Naive thymus-derived CD4-positive, alpha-beta T cell (primary cell): ENCODE results near the gene ANKRD2. TPM values are rescaled to one million over a fixed set of nuclear protein-coding genes. Genes with fewer than 3 reads are reported as not detected.
A peak's percentile ranks its signal among the peaks of the same experiment; 100 is the strongest.

Experiments used
- ATAC-seq: fragments of 150-1000 bp; cut with Tn5 transposase; 2 replicates; pipeline ENCODE4 v1.10.0; 2021; ENCODE audit warnings: mild to moderate bottlenecking, moderate library complexity
- CTCF ChIA-PET: fragments of 350-600 bp; sonication (Branson Sonifier 250); formaldehyde crosslinking; loops from one replicate; lab custom pipeline; 2021; ENCODE audit warnings: antibody characterized with exemption; lab: Charles Lee
- POLR2A ChIA-PET: fragments of 350-600 bp; sonication (Branson Sonifier 250); formaldehyde crosslinking; loops from one replicate; lab custom pipeline; 2021; ENCODE audit warnings: antibody characterized with exemption, inconsistent platforms; lab: Charles Lee
- DNase-seq, 9 donors: peaks; one replicate each; pipeline versions ENCODE4 v3.0.0 to v3.0.0-alpha.2; 2020 to 2022; ENCODE audit warnings: mixed read lengths in 1 of 9
- H3K27ac ChIP-seq: one replicate; pipeline ENCODE4 v1.7.0; 2013; ENCODE audit warnings: mild to moderate bottlenecking, low read depth, low read length, moderate library complexity
- H3K27me3 ChIP-seq, 2 donors: one replicate each; pipeline ENCODE4 v1.7.0; 2013; ENCODE audit warnings: low read length in 2 of 2, mild to moderate bottlenecking in 2 of 2, moderate library complexity in 2 of 2; ENCODE audit not compliant: control insufficient read depth in 2 of 2, insufficient read depth in 2 of 2
- H3K36me3 ChIP-seq, 3 experiments: 1 replicate in 2 of 3; 2 replicates in 1 of 3; pipeline ENCODE4 v1.7.0; 2013; ENCODE audit warnings: low read length in 3 of 3, mild to moderate bottlenecking in 3 of 3, moderate library complexity in 1 of 3; ENCODE audit not compliant: insufficient read depth in 3 of 3, control insufficient read depth in 2 of 3
- H3K4me1 ChIP-seq, 2 donors: one replicate each; pipeline ENCODE4 v1.7.0; 2013; ENCODE audit warnings: low read length in 2 of 2, mild to moderate bottlenecking in 2 of 2, moderate library complexity in 1 of 2; ENCODE audit not compliant: control insufficient read depth in 2 of 2, insufficient read depth in 2 of 2
- H3K4me3 ChIP-seq: 2 replicates; pipeline ENCODE4 v1.7.0; 2013; ENCODE audit warnings: mild to moderate bottlenecking, low read length
- H3K9me3 ChIP-seq, 3 experiments: 1 replicate in 2 of 3; 2 replicates in 1 of 3; pipeline ENCODE4 v1.7.0; 2013; ENCODE audit warnings: low read length in 3 of 3; ENCODE audit not compliant: control insufficient read depth in 2 of 3
- H3K27ac Mint-ChIP-seq, 9 donors: one replicate each; pipeline ENCODE4 v1.8.0; 2020 to 2022; ENCODE audit warnings: mixed read lengths in 9 of 9, mild to moderate bottlenecking in 8 of 9, moderate library complexity in 5 of 9, inconsistent platforms in 2 of 9
- H3K27me3 Mint-ChIP-seq, 5 donors: one replicate each; pipeline ENCODE4 v1.8.0; 2021 to 2022; ENCODE audit warnings: mixed read lengths in 5 of 5, mild to moderate bottlenecking in 1 of 5
- H3K36me3 Mint-ChIP-seq, 5 donors: one replicate each; pipeline ENCODE4 v1.8.0; 2020 to 2022; ENCODE audit warnings: mixed read lengths in 5 of 5, mild to moderate bottlenecking in 3 of 5, inconsistent platforms in 1 of 5
- H3K4me1 Mint-ChIP-seq, 7 donors: one replicate each; pipeline ENCODE4 v1.8.0; 2020 to 2022; ENCODE audit warnings: mixed read lengths in 7 of 7, mild to moderate bottlenecking in 3 of 7, inconsistent platforms in 1 of 7
- H3K4me3 Mint-ChIP-seq, 10 donors: one replicate each; pipeline ENCODE4 v1.8.0; 2020 to 2022; ENCODE audit warnings: mild to moderate bottlenecking in 10 of 10, mixed read lengths in 10 of 10, moderate library complexity in 6 of 10, inconsistent platforms in 2 of 10
- H3K9me3 Mint-ChIP-seq, 11 donors: one replicate each; pipeline ENCODE4 v1.8.0; 2020 to 2022; ENCODE audit warnings: mixed read lengths in 11 of 11, mild to moderate bottlenecking in 4 of 11, inconsistent platforms in 1 of 11, moderate library complexity in 1 of 11
- intact Hi-C, 2 donors: fragments of 100-400 bp; cut with micrococcal nuclease; formaldehyde crosslinking; loops; one replicate each; pipeline ENCODE4 v1.15.1; 2023
- polyA plus RNA-seq, 2 donors: library from polyadenylated mRNA; unstranded; fragments of 300-500 nt; fragmentation: Illumina TruSeq; gene quantifications; one replicate each; pipeline ENCODE4 v1.2.3, GENCODE V29; 2021
- total RNA-seq, 6 experiments: library from RNA in 5 of 6; stranded (reverse) in 5 of 6; gene quantifications; 1 replicate in 5 of 6; 2 replicates in 1 of 6; pipeline ENCODE4 v1.2.3 and lab custom pipeline; 2021 to 2026

ANKRD2 gene
- total and polyA plus RNA-seq, 7 experiments from 2014 or later, result 0.22 TPM; not detected in 6

DNA sequence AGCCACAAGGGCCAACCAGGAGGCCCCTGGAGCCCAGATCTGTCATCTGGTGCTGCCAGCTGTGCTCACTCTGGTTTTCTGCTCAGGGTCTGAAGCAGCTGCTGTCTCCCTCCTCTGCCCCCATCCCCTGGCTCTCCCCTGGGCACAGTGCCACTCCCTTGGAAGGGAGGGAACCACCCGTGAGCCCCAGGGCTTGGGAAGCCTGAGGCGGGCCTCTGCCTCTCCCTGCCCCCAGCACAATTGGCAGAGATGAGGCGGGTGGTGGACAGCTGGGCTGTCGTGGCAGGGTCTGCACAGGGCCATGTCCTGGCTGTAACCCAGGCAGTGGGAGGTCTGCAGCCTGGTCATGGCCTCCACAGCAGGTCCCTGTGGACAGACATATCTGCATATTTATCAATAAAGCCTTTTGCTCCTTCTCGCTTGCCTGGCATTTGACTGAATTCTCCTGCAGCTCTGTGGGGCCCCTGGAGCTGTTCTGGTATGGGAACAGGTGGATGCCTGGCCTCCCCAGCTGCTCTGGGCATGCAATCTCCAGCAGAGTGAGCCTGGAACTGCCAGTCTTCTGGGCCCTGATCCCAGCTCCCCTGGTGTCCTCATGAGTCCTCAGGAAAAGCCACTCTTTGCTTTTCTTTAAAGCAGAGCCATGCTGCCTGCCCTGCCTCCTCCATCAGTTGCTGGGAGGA, 1.6 kb upstream of the ANKRD2 start:
- peaks cover 0 to 4% (median 0%) of the 10 kb centered on the region in 3 experiments for H3K36me3 ChIP-seq
- Mint-ChIP-seq H3K27me3 (no peaks in the 10 kb centered on the region), H3K27ac (no peak overlapping the region), H3K9me3 (no peaks in the 10 kb centered on the region), H3K4me1 (peaks cover 0 to 3% (median 0%) of the 10 kb centered on the region in 7 donors), H3K4me3 (no peak overlapping the region), H3K36me3 (peaks cover 0 to 5% (median 0%) of the 10 kb centered on the region in 5 donors)
- POLR2A ChIA-PET, result no interaction called here
- intact Hi-C loops, result loop anchor here in 1 of 2 donors (5.0 kb wide), 1 partner anchor 41 kb away; no protein-coding TSS in a partner anchor
- CTCF ChIA-PET, result interaction anchor here (1.0 kb wide), 2 partner anchors 19 to 21 kb away, joined by 3 read pairs; no protein-coding TSS in a partner anchor
- H3K27me3 ChIP-seq, result no peaks in the 10 kb centered on the region
- no peaks in the 10 kb centered on the region for H3K4me1 ChIP-seq
- DNase-seq (no peak), ATAC-seq (peak; percentile 8)
- no peak overlapping the region for H3K4me3 ChIP-seq
- no peaks in the 10 kb centered on the region for H3K9me3 ChIP-seq
- no peak overlapping the region for H3K27ac ChIP-seq

DNA sequence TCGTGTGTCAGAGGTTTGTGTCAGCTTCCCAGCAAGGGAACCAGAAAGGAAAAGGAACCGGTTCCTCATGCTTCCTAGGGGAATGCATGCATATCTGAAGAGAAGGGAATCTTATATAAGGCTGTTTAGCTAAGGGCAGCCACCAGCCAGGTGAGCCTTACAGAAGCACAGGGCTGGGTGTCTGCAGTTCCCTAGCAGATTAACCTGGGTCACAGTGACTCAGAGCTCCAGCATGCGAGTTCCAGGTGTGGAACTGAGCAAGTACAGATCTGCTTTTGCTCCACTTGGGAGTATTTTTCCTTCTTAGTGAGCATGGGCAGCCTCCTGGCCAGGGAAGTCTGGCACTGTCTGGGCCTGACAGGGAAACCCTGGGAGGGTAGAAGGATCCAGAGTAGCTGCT, 957 bp upstream of the ANKRD2 start:
- H3K27ac Mint-ChIP-seq, result no peak overlapping the region
- H3K4me1 Mint-ChIP-seq, result peaks cover 0 to 3% (median 0%) of the 10 kb centered on the region in 7 donors
- H3K9me3 Mint-ChIP-seq, result no peaks in the 10 kb centered on the region
- no peak overlapping the region for H3K4me3 Mint-ChIP-seq
- ChIA-PET POLR2A (no interaction called here), CTCF (interaction anchor here (0.6 to 1.8 kb wide), 5 partner anchors 12 to 58 kb away, joined by 3 to 5 read pairs (median 3); partner anchors contain the start of gene HOGA1)
- DNase-seq (no peak), ATAC-seq (no peak)
- Histone ChIP-seq H3K4me1 (no peaks in the 10 kb centered on the region), H3K9me3 (no peaks in the 10 kb centered on the region), H3K27me3 (no peaks in the 10 kb centered on the region), H3K4me3 (no peak overlapping the region), H3K36me3 (peaks cover 0 to 4% (median 0%) of the 10 kb centered on the region in 3 experiments), H3K27ac (no peak overlapping the region)
- peaks cover 0 to 5% (median 0%) of the 10 kb centered on the region in 5 donors for H3K36me3 Mint-ChIP-seq
- intact Hi-C loops, result loop anchor here (1.0 to 5.0 kb wide), 3 partner anchors 41 to 160 kb away; no protein-coding TSS in a partner anchor
- H3K27me3 Mint-ChIP-seq, result no peaks in the 10 kb centered on the region

DNA sequence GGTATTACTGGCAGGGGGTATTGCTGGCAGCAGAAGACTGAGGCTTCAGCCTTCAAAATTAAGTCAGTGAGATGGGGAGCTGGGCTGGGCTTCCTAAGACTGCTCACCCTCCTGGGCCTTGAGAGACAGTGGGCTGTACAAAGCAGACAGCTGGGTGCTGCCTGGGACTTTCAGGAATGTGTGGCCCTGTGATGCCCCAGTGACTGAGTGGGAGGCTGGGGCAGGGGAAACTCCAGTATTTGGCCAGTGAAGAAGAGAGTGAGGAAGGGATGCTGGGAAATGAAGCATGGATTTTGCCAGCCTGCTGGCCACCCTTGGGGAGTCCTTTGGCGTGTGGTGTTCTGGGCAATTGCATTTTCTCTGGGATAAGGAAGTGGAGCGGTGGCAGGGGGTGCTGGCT, 442 bp downstream of the ANKRD2 start:
- Mint-ChIP-seq H3K36me3 (peaks cover 0 to 5% (median 0%) of the 10 kb centered on the region in 5 donors), H3K27ac (no peak overlapping the region), H3K9me3 (no peaks in the 10 kb centered on the region), H3K4me1 (peaks cover 0 to 3% (median 0%) of the 10 kb centered on the region in 7 donors), H3K4me3 (no peak overlapping the region), H3K27me3 (peaks cover 0 to 1% (median 0%) of the 10 kb centered on the region in 5 donors)
- intact Hi-C loops, result loop anchor here in 1 of 2 donors (2.0 to 5.0 kb wide), 2 partner anchors 39 to 158 kb away; no protein-coding TSS in a partner anchor
- ATAC-seq, result no peak
- ChIA-PET CTCF (interaction anchor here (1.8 kb wide), 1 partner anchor 10 kb away, joined by 5 read pairs; the partner anchor contains the start of gene HOGA1), POLR2A (no interaction called here)
- H3K4me1 ChIP-seq, result no peaks in the 10 kb centered on the region
- H3K9me3 ChIP-seq, result no peaks in the 10 kb centered on the region
- H3K27ac ChIP-seq, result no peak overlapping the region
- peaks cover 0 to 4% (median 0%) of the 10 kb centered on the region in 3 experiments for H3K36me3 ChIP-seq
- H3K4me3 ChIP-seq, result no peak overlapping the region
- no peaks in the 10 kb centered on the region for H3K27me3 ChIP-seq
- no peak for DNase-seq

DNA sequence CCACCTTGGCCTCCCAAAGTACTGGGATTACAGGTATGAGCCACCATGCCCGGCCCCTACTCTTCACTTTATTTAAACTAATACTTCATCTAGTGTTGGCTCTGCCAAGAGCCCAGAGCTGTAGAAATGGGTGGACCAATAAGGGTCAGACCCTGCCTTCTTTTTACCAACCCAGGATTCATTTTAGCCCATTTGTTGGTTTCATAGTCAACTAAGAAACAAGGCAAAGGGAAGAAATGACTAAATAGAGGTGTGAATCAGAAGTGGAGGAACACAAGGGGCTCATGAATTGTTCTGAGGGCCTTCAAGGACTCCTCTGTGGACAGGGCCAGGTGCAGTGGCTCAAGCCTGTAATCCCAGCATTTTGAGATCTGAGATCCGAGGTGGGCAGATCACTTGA, 1.1 kb downstream of the ANKRD2 start:
- DNase-seq, result no peak
- intact Hi-C loops, result loop anchor here in 1 of 2 donors (2.0 to 5.0 kb wide), 2 partner anchors 39 to 157 kb away; no protein-coding TSS in a partner anchor
- Mint-ChIP-seq H3K4me1 (peaks cover 0 to 3% (median 0%) of the 10 kb centered on the region in 7 donors), H3K9me3 (no peaks in the 10 kb centered on the region), H3K36me3 (peaks cover 0 to 5% (median 0%) of the 10 kb centered on the region in 5 donors), H3K27ac (no peak overlapping the region), H3K4me3 (no peak overlapping the region), H3K27me3 (peaks cover 0 to 1% (median 0%) of the 10 kb centered on the region in 5 donors)
- no peak for ATAC-seq
- Histone ChIP-seq H3K27me3 (no peaks in the 10 kb centered on the region), H3K4me3 (no peak overlapping the region), H3K4me1 (no peaks in the 10 kb centered on the region), H3K36me3 (peaks cover 0 to 4% (median 0%) of the 10 kb centered on the region in 3 experiments), H3K27ac (no peak overlapping the region), H3K9me3 (no peaks in the 10 kb centered on the region)
- CTCF ChIA-PET, result interaction anchor here (1.7 kb wide), 1 partner anchor 87 kb away, joined by 3 read pairs; no protein-coding TSS in a partner anchor
- POLR2A ChIA-PET, result interaction anchor here (0.5 kb wide), 1 partner anchor 158 kb away, joined by 7 read pairs; no protein-coding TSS in a partner anchor

DNA sequence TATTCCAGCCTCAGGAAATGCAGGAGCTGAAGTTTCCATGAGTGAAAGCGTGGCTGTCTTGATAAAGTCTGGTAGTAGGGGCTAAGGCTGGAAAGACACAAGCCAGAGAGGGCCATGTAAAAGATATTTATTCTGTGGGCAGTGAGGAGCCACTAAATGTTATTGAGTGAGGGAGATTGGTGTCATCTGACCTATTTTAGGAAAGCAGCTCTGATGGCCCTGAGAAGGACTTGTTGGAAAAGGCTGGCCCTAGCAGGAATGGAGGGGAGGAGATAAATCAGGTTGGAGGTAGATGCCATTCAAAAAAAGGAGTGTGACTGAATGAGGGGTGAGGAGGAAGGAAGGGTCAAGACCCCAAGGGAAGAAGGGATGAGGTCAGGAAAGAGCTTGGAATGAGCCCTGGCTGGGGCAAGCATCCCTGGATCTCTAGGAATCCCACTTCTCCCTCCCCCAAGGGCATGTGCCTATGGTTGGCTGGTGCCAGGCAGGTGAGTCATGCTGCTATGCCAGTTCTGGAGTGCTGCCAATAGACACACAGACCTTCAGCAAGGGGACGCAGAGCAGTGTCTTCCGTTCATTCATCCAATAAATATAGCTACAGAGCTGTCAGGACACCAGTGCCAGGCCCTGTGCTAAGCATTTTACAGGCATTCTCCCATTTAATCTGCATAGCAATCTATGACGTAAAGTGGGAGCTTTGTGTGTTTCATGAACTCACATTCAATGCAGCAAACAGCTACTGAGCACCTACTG, 2.0 kb downstream of the ANKRD2 start:
- peaks cover 0 to 4% (median 0%) of the 10 kb centered on the region in 3 experiments for H3K36me3 ChIP-seq
- H3K4me1 Mint-ChIP-seq, result peaks cover 0 to 3% (median 0%) of the 10 kb centered on the region in 7 donors
- intact Hi-C loops, result loop anchor here in 1 of 2 donors (5.0 kb wide), 1 partner anchor 38 kb away; no protein-coding TSS in a partner anchor
- H3K27me3 ChIP-seq, result no peaks in the 10 kb centered on the region
- H3K36me3 Mint-ChIP-seq, result peaks cover 0 to 2% (median 0%) of the 10 kb centered on the region in 5 donors
- H3K4me1 ChIP-seq, result no peaks in the 10 kb centered on the region
- H3K27me3 Mint-ChIP-seq, result peaks cover 0 to 2% (median 0%) of the 10 kb centered on the region in 5 donors
- no peak overlapping the region for H3K27ac Mint-ChIP-seq
- no peaks in the 10 kb centered on the region for H3K9me3 Mint-ChIP-seq
- no peak overlapping the region for H3K4me3 Mint-ChIP-seq
- no peak for DNase-seq
- POLR2A ChIA-PET, result interaction anchor here (0.7 kb wide), 1 partner anchor 9 kb away, joined by 3 read pairs; no protein-coding TSS in a partner anchor
- no peak for ATAC-seq
- no peak overlapping the region for H3K27ac ChIP-seq
- H3K9me3 ChIP-seq, result no peaks in the 10 kb centered on the region
- no peak overlapping the region for H3K4me3 ChIP-seq
- CTCF ChIA-PET, result interaction anchor here (0.6 to 1.7 kb wide), 3 partner anchors 21 to 502 kb away, joined by 3 read pairs; no protein-coding TSS in a partner anchor

DNA sequence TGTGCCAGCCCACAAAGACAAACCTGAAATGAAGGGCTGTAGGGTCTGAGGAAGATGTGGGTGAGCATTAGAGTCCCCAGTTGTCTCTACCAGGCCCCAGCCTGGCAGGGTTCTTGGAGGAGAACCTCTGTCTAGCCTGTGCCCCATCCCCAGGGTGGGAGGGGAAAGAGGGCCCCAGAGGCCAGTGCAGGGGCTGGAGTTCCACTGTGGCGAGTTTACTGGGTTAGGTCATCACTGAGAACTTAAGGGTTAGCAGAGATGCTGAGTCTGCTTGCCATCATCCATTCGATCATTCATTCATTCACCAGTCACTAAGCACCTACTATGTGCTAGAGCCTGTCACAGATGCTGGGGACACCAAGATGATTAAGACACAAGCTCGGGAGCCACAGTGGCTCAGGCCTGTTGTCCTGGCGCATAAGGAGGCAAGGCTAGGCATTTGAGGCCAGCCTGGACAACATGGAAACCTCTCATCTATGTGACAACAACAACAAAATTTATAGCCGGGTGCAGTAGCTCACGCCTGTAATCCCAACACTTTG, 2.6 kb downstream of the ANKRD2 start:
- POLR2A ChIA-PET, result no interaction called here
- no peak for ATAC-seq
- peaks cover 0 to 6% (median 0%) of the 10 kb centered on the region in 5 donors for H3K27me3 Mint-ChIP-seq
- CTCF ChIA-PET, result interaction anchor here (0.7 to 1.7 kb wide), 3 partner anchors 89 to 426 kb away, joined by 3 read pairs; no protein-coding TSS in a partner anchor
- Histone ChIP-seq H3K4me3 (no peak overlapping the region), H3K27ac (no peak overlapping the region), H3K27me3 (no peaks in the 10 kb centered on the region), H3K36me3 (peaks cover 0 to 4% (median 0%) of the 10 kb centered on the region in 3 experiments), H3K4me1 (no peaks in the 10 kb centered on the region), H3K9me3 (no peaks in the 10 kb centered on the region)
- H3K4me3 Mint-ChIP-seq, result no peak overlapping the region
- H3K36me3 Mint-ChIP-seq, result no peaks in the 10 kb centered on the region
- no peak for DNase-seq
- H3K4me1 Mint-ChIP-seq, result peaks cover 0 to 3% (median 0%) of the 10 kb centered on the region in 7 donors
- no peaks in the 10 kb centered on the region for H3K9me3 Mint-ChIP-seq
- intact Hi-C loops, result no loop called here
- peak overlapping the region in 1 of 9 donors; percentile 19 for H3K27ac Mint-ChIP-seq
